Activated effector memory CD4-positive, alpha-beta T cell treated with anti-CD3 and anti-CD28 coated beads, Interleukin-2, amount 50 U/mL, for 16 hours (primary cell): ENCODE results near the gene CCDC97.
A peak's percentile ranks its signal among the peaks of the same experiment; 100 is the strongest.

Experiments
- DNase-seq: peaks from one replicate; pipeline ENCODE4 v3.0.0-alpha.2; 2020

Gene CCDC97

DNA sequence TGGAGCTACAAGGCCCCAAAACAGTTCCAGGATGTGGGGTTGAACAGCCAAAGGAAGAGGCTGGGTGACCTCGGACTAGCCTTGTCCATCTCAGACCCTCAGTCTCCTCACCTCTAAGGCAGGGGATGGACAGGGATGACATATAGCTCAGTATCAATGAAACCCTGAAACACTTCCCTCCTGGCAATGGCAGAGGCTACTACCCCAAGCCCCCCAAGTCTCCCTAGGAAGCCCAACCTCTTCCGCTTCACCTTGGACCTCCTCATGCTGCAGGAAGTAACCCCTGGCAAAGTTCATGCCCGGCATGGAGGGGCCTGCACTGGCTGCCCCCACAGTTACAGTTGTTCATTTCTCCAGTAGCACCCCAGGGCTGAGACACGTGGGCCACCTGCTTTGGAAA, 10.6 kb downstream of the CCDC97 start:
- no peak for DNase-seq

DNA sequence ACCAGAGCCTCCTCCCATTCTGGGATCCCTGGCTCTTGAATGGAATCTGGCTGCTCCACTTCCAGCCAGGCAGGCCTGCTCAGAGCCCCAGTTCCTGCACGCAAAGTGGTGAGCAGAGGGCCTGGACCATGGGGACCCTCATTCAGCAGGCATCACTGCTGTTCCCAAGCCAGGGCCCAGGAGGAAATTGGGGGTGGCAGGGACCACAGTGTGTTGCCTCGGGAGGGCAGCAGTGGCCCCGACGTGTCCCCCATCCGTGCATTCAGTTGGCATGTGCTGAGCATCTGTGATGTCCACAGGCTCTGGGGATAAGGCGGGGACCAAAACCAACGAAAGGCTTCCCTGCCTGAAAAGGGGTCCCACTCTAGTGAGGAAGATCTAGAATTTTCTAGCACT, 11.2 kb downstream of the CCDC97 start:
- DNase-seq = no peak

GRCh38 chr19:41321600-41322270, 11.8 kb downstream of the CCDC97 start:
- DNase-seq = no peak

- no peak for DNase-seq
Observed at GRCh38 chr19:41322451-41322850, 12.5 kb downstream of the CCDC97 start.

DNA sequence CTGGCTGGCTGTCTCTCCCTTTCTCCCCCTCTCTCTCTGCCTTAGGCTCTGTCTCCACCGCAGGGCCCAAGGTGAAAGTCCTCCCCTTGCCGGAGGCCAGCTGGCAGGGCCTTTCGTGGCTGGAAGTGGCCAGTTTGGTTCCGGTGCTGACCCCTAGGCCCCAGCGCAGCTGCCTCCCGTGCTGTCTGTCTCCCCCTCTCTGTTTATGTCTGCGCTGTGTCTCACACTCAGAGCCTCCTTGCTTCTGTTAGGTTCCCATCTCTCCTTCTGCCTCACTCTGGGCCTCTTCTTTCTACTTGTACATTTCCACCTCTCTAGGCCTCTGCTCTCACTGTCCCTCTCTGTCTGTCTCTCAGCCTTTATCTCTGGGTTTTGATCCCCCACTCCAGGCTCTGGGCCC, 13.1 kb downstream of the CCDC97 start:
- DNase-seq = no peak

- DNase-seq = no peak
Observed at GRCh38 chr19:41323430-41324125, 13.6 kb downstream of the CCDC97 start.

- no peak for DNase-seq
Observed at GRCh38 chr19:41324231-41324702, 14.3 kb downstream of the CCDC97 start.

GRCh38 chr19:41324921-41325639, 15.1 kb downstream of the CCDC97 start:
- DNase-seq = no peak

- DNase-seq = no peak
Observed at GRCh38 chr19:41325640-41325946, 15.6 kb downstream of the CCDC97 start.

- DNase-seq = no peak
Observed at GRCh38 chr19:41325947-41326706, 16.2 kb downstream of the CCDC97 start.

- DNase-seq = no peak
Observed at GRCh38 chr19:41327076-41327575, 17.2 kb downstream of the CCDC97 start.

DNA sequence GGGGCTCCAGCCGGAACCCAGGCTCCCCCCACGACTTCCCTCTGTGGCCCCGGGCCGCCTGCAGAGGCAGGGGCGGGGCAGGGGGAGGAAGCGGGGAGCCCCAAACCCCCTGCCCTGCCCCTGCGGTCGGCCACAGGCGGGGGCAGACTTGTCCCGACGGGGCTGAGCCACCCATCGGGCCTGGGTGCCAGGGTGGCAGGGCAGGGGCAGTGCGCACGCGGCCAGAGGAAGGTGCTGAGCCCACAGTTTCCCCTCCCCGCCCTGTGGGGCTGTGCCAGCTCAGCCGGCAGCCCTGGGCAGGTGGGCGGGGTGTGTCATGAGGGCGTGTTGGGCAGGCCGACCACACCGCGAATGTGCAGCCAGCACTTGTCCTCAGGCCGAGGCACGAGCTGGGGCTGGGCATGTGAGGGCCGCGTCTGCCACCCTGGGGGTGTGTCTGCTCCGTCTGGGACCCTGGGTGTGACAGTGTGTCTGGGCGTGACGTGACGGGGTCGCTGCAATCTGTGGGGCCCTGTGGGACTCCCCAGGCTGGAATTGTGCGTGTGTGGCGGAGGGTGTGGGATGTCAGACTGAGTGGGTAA, 17.7 kb downstream of the CCDC97 start:
- peak; percentile 95 for DNase-seq

DNA sequence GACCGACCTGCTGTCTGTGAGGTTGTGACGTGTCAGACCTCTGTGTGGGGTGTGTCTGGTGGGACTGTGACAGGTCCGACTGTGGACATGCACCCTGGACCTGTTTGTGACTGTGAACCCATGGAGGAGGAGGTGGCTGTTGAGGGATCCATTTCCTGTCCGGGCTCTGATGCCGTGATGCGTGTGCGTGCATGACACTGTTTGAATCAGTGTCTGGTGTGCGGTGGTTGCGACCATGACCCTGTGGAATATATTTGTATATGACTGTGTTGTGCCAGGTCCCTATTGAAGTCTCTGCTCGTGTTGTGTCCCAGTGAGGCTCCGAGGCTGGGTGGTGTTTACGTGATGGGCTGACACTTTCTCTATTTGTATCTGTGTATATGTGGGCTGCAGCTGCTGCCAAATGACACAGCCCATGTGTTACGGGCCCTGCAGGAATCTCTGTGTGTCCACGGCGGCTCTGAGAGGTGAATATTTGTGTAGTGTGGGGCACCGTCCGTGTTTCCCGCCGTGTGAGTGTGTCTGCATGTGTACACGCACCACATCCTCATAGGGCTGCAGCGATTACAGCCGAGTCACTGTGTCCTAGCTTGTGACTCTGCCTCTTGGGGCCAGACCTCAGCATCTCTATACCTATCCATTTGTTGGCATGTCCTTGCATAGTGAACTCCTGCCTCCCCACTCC, 18.3 kb downstream of the CCDC97 start:
- DNase-seq = no peak

DNA sequence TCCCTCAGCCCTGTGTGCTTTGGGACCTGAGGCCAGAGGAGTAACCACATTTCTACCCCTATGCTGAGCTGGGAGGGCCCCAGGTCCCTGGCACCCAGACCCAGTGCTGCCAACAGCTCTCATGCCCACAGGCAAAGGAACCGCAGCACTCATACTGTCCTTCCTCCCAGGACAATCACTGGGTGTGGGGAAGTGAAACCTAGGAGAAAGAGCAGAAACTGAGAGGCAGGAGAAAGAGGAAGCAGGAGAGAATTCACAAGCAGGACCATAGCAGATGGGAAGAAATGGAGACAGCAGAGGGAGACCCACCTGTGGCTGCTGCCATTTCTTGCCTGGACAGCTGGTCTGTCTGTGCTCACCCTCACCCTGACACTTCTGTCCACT, 18.9 kb downstream of the CCDC97 start:
- DNase-seq = no peak

GRCh38 chr19:41330481-41330880, 20.5 kb downstream of the CCDC97 start:
- no peak for DNase-seq

DNA sequence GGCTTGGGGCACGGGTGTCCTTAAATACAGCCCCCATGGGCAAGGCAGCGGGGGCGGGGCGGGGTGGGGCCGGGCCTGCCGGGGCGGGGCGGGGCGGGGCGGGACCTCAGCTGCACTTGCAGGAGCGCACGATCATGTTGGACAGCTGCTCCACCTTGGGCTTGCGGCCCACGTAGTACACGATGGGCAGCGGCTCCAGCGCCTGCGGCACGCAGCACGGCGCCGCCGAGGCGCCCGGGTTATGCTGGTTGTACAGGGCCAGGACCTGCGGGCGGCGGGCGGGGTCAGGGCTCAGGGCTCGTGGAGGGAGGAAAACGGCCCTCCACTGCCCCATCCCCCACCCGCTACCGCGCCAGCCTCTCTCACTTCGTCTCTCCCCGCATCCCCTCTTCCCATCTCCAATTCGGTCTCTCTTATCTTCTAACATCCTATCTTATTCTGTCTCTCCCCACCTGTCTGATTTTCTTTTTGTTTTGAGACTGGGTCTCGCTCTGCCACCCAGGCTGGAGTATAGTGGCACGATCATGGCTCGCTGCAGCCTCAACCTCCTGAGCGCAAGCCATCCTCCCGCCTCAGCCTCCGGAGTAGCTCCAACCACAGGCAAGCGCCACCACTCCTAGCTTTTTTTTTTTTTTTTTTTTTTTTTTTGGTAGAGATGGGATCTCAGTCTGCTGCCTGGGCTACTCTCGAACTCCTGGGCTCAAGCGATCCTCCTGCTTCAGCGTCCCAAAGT, 21.1 kb downstream of the CCDC97 start:
- no peak for DNase-seq

GRCh38 chr19:41332000-41332399, 22.0 kb downstream of the CCDC97 start:
- DNase-seq = no peak

DNA sequence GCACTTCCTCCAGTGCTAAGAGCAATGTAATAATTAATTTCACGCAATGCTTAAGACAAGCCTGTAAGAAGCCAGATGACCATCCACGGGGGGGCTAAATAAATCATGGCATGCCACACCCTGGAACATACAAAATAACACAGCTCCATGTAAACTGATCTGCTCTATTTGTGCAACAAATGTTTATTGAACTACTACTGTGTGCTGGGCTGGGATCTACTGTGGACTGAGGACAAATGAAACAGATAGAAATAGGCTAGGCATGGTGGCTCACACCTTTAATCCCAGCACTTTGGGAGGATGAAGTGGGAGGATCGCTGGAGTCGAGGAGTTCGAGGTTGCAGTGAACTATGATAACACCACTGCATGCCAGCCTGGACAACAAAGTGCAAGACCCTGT, 22.5 kb downstream of the CCDC97 start:
- DNase-seq = no peak

DNA sequence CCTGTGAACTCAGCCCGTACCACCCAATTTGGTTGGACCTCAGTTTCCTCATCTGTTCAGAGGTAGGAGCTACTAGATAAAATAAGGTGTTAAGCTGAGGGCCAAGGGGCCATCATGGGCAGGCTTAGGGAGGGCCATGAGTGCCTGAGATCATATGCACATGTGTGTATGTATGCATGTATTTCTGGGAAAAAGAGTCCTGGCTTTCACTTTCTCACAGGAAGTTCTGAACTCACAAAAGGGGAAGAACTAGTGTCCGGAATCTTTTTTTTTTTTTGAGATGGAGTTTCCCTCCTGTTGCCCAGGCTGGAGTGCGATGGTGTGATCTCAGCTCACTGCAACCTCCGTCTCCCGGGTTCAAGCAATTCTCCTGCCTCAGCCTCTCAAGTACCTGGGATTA, 24.8 kb downstream of the CCDC97 start:
- DNase-seq = no peak

DNA sequence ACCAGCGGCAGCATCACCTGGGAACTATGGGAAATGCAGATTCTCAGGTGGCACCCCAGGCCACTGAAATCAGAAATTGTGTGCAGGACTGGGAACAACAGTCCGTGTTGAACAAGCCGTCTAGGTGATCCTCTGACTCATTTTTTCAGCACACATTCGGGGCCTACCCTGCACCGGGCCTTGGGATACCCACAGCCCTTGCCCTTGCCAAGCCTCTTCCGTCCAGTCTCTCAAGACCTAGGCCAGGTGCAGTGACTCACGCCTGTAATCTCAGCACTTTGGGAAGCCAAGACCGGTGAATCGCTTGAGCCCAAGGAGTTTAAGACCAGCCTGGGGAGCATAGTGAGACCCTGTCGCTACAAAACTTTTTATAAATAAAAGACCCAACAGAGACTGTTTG, 25.5 kb downstream of the CCDC97 start:
- no peak for DNase-seq

GRCh38 chr19:41339936-41340335, 30.0 kb downstream of the CCDC97 start:
- DNase-seq = no peak
